HFF-Myc (cell line): Measurements from ENCODE around the gene MEGF11.

Experiments
- DNase-seq: peaks from one replicate; pipeline ENCODE4 v3.0.0-alpha.2; 2011; ENCODE audit warnings: low read depth; ENCODE audit errors: extremely low read depth
- H3K4me3 ChIP-seq: replicated peaks from 2 replicates; pipeline ENCODE4 v1.5.1; 2011; ENCODE audit warnings: low read depth, mild to moderate bottlenecking, control low read depth, low read length
- CTCF ChIP-seq: IDR thresholded peaks from 2 replicates; pipeline ENCODE4 v1.5.1; 2012; ENCODE audit warnings: mild to moderate bottlenecking, low read depth, low read length, control low read depth; ENCODE audit errors: missing control alignments

MEGF11 gene

GRCh38 chr15:66107070-66107469 lies 146.5 kb downstream of the MEGF11 start:
- no peak overlapping the region for H3K4me3 ChIP-seq
- DNase-seq = no peak
- TF ChIP-seq CTCF = no peak

- no peak overlapping the region for H3K4me3 ChIP-seq
- no peak for DNase-seq
- no peak for TF ChIP-seq CTCF
Observed at GRCh38 chr15:66105286-66106265, 148.0 kb downstream of the MEGF11 start.

GRCh38 chr15:66103293-66103590 lies 150.3 kb downstream of the MEGF11 start:
- TF ChIP-seq CTCF = no peak
- no peak overlapping the region for H3K4me3 ChIP-seq
- DNase-seq = no peak

- DNase-seq = no peak
- H3K4me3 ChIP-seq = no peak overlapping the region
- no peak for TF ChIP-seq CTCF
Observed at GRCh38 chr15:66102563-66103292, 150.8 kb downstream of the MEGF11 start.

GRCh38 chr15:66101715-66102395 lies 151.7 kb downstream of the MEGF11 start:
- H3K4me3 ChIP-seq = no peak overlapping the region
- no peak for DNase-seq
- no peak for TF ChIP-seq CTCF

- no peak for TF ChIP-seq CTCF
Observed at GRCh38 chr15:66100761-66101160, 152.8 kb downstream of the MEGF11 start.

More at GRCh38 chr15:66100761-66101160, 152.8 kb downstream of the MEGF11 start:
- DNase-seq = no peak
- H3K4me3 ChIP-seq = no peak overlapping the region
